HEK293 (cell line): ENCODE measurements around the gene NCBP2.

Experiments
- CTCF ChIA-PET: fragments of 350-600 bp; formaldehyde crosslinking; extraction: SDS; loops from one replicate; lab custom pipeline; 2021; ENCODE audit warnings: antibody characterized with exemption; lab: Yijun Ruan, JAX
- POLR2A ChIA-PET: fragments of 300-600 bp; formaldehyde crosslinking; extraction: SDS; loops from one replicate; lab custom pipeline; 2020; ENCODE audit warnings: antibody characterized with exemption, inconsistent platforms; lab: Yijun Ruan, JAX
- H3K27ac ChIP-seq: fragments of 200-500 bp; sonication (Bioruptor generic); 2 replicates; pipeline ENCODE4 v1.5.1; 2014; ENCODE audit warnings: low read depth, low read length, control low read depth, inconsistent platforms; ENCODE audit errors: extremely low read depth
- H3K36me3 ChIP-seq, 2 experiments: fragments of 200-500 bp in 1 of 2; sonication (Bioruptor generic) in 1 of 2; 1 replicate in 1 of 2; 2 replicates in 1 of 2; pipeline ENCODE4 v1.5.1; 2014 to 2017; ENCODE audit warnings: inconsistent platforms in 2 of 2, low read length in 2 of 2; ENCODE audit not compliant: control insufficient read depth in 2 of 2, insufficient read depth in 1 of 2
- H3K4me1 ChIP-seq: fragments of 200-500 bp; sonication (Bioruptor generic); 2 replicates; pipeline ENCODE4 v1.5.1; 2014; ENCODE audit warnings: mild to moderate bottlenecking, low read length, inconsistent platforms; ENCODE audit not compliant: control insufficient read depth, insufficient read depth
- H3K4me3 ChIP-seq: 2 replicates; pipeline ENCODE4 v1.5.1; 2011; ENCODE audit warnings: low read depth, mild to moderate bottlenecking, control low read depth, low read length, moderate library complexity
- H3K9me3 ChIP-seq: fragments of 200-500 bp; sonication (Bioruptor generic); 2 replicates; pipeline ENCODE4 v1.5.1; 2014; ENCODE audit warnings: low read depth, low read length, inconsistent platforms; ENCODE audit not compliant: control insufficient read depth, insufficient read depth
- MEIS1 ChIP-seq: sonication (generic); formaldehyde crosslinking; IDR thresholded peaks from 2 replicates; pipeline ENCODE4 v1.8.1; 2022; ENCODE audit warnings: missing genetic modification reagents, mild to moderate bottlenecking, borderline replicate concordance
- OVOL3 ChIP-seq: fragments of 450-650 bp; formaldehyde crosslinking; IDR thresholded peaks from 2 replicates; pipeline ENCODE4 v1.5.1; 2016; ENCODE audit warnings: missing biosample characterization, missing genetic modification characterization
- REST ChIP-seq: fragments of 450-650 bp; formaldehyde crosslinking; IDR thresholded peaks from 2 replicates; pipeline ENCODE4 v1.5.1; 2016; ENCODE audit warnings: missing biosample characterization, missing genetic modification characterization
- SP2 ChIP-seq: fragments of 450-650 bp; formaldehyde crosslinking; IDR thresholded peaks from 2 replicates; pipeline ENCODE4 v1.5.1; 2016; ENCODE audit warnings: missing biosample characterization, missing genetic modification characterization
- YY1 ChIP-seq: fragments of 450-650 bp; formaldehyde crosslinking; IDR thresholded peaks from 2 replicates; pipeline ENCODE4 v1.5.1; 2018; ENCODE audit warnings: missing biosample characterization, missing genetic modification characterization
- ZBTB7A ChIP-seq: fragments of 450-650 bp; formaldehyde crosslinking; IDR thresholded peaks from 2 replicates; pipeline ENCODE4 v1.5.1; 2016; ENCODE audit warnings: low read depth, missing biosample characterization, missing genetic modification characterization
- ZBTB8A ChIP-seq: fragments of 450-650 bp; formaldehyde crosslinking; IDR thresholded peaks from 2 replicates; pipeline ENCODE4 v1.5.1; 2016; ENCODE audit warnings: missing biosample characterization, missing genetic modification characterization
- ZNF138 ChIP-seq: fragments of 450-650 bp; formaldehyde crosslinking; IDR thresholded peaks from 2 replicates; pipeline ENCODE4 v1.5.1; 2016; ENCODE audit warnings: missing biosample characterization, missing genetic modification characterization, borderline replicate concordance
- ZNF19 ChIP-seq: fragments of 450-650 bp; formaldehyde crosslinking; IDR thresholded peaks from 2 replicates; pipeline ENCODE4; 2016; ENCODE audit warnings: missing biosample characterization, missing genetic modification characterization, low read depth
- ZNF2 ChIP-seq: fragments of 450-650 bp; formaldehyde crosslinking; IDR thresholded peaks from 2 replicates; pipeline ENCODE4 v1.5.1; 2016; ENCODE audit warnings: missing biosample characterization, missing genetic modification characterization
- ZNF214 ChIP-seq: fragments of 450-650 bp; formaldehyde crosslinking; IDR thresholded peaks from 2 replicates; pipeline ENCODE4 v1.5.1; 2017; ENCODE audit warnings: missing biosample characterization, mild to moderate bottlenecking, missing genetic modification characterization, borderline replicate concordance
- ZNF274 ChIP-seq, 2 experiments: fragments of 200-500 bp in 1 of 2; fragments of 450-650 bp in 1 of 2; sonication (Bioruptor generic) in 1 of 2; formaldehyde crosslinking in 1 of 2; IDR thresholded peaks; 2 replicates each; pipeline versions ENCODE4 v1.5.1 to v1.6.1; 2014 to 2016; ENCODE audit warnings: borderline replicate concordance in 1 of 2, inconsistent platforms in 1 of 2, low read length in 1 of 2, missing biosample characterization in 1 of 2, missing genetic modification characterization in 1 of 2
- ZNF501 ChIP-seq: fragments of 450-650 bp; formaldehyde crosslinking; IDR thresholded peaks from 2 replicates; pipeline ENCODE4 v1.5.1; 2016; ENCODE audit warnings: missing biosample characterization, missing genetic modification characterization
- ZNF548 ChIP-seq: fragments of 450-650 bp; formaldehyde crosslinking; IDR thresholded peaks from 2 replicates; pipeline ENCODE4 v1.5.1; 2016; ENCODE audit warnings: missing biosample characterization, missing genetic modification characterization
- ZNF610 ChIP-seq: fragments of 450-650 bp; formaldehyde crosslinking; IDR thresholded peaks from 2 replicates; pipeline ENCODE4 v1.5.1; 2016; ENCODE audit warnings: missing biosample characterization, missing genetic modification characterization, borderline replicate concordance
- ZNF660 ChIP-seq: fragments of 450-650 bp; IDR thresholded peaks from 2 replicates; pipeline ENCODE4 v1.5.1; 2018; ENCODE audit warnings: missing biosample characterization, mild to moderate bottlenecking, missing genetic modification characterization
- ZNF677 ChIP-seq: fragments of 450-650 bp; IDR thresholded peaks from 2 replicates; pipeline ENCODE4 v1.5.0; 2018; ENCODE audit warnings: missing biosample characterization, mild to moderate bottlenecking, missing genetic modification characterization, moderate library complexity
- ZNF692 ChIP-seq: fragments of 450-650 bp; formaldehyde crosslinking; IDR thresholded peaks from 2 replicates; pipeline ENCODE4 v1.5.1; 2016; ENCODE audit warnings: missing biosample characterization, missing genetic modification characterization
- ZNF837 ChIP-seq: fragments of 450-650 bp; formaldehyde crosslinking; IDR thresholded peaks from 2 replicates; pipeline ENCODE4 v1.5.1; 2016; ENCODE audit warnings: missing biosample characterization, missing genetic modification characterization
- TF ChIP-seq, protein P1 (sequence below): fragments of 450-650 bp; formaldehyde crosslinking; IDR thresholded peaks from 2 replicates; pipeline ENCODE4 v1.5.1; 2017; ENCODE audit warnings: missing biosample characterization, missing genetic modification characterization
- TF ChIP-seq, protein P2 (sequence below): fragments of 450-650 bp; formaldehyde crosslinking; IDR thresholded peaks from 2 replicates; pipeline ENCODE4 v1.5.1; 2016; ENCODE audit warnings: missing biosample characterization, missing genetic modification characterization

Gene NCBP2

GRCh38 chr3:196968233-196969133 is 26.2 kb upstream of the NCBP2 start, which contains the start of gene PIGZ:
TSS of gene PIGZ (minus strand) at chr3:196968833. CDS start at chr3:196952031, 16,802 bp downstream.
- 0 out of 2 replicates have a peak, but pooled peaks have one; percentile 13 for TF ChIP-seq SP2 (tag by site-specific recombination)
- no peak for TF ChIP-seq ZNF138 (tag by site-specific recombination)
- Histone ChIP-seq H3K4me1 (no peaks in the 10 kb centered on the region), H3K27ac (peak within 1 kb of the TSS; percentile 56; the same call in 1 of the 2 replicates), H3K36me3 (no peaks in the 10 kb centered on the region), H3K9me3 (no peaks in the 10 kb centered on the region), H3K4me3 (peak within 1 kb of the TSS; percentile 50)
- POLR2A ChIA-PET: interaction anchor here (0.6 kb wide), 1 partner anchor 385 kb away, joined by 5 read pairs; no protein-coding TSS in a partner anchor
- CTCF ChIA-PET: interaction anchor here (0.6 to 0.9 kb wide), 2 partner anchors 12 to 179 kb away, joined by 3 to 4 read pairs; no protein-coding TSS in a partner anchor

GRCh38 chr3:196967412-196968232 is 25.3 kb upstream of the NCBP2 start:
- TF ChIP-seq ZNF19 (no peak), ZNF501 (tag by site-specific recombination) (no peak), YY1 (tag by site-specific recombination) (no peak), ZNF214 (no peak), ZNF837 (no peak), ZBTB7A (tag by site-specific recombination) (no peak), ZNF677 (tag by site-specific recombination) (no peak), ZBTB8A (tag by site-specific recombination) (no peak), ZNF692 (tag by site-specific recombination) (no peak), ZNF610 (tag by site-specific recombination) (no peak), MEIS1 (no peak), ZNF660 (no peak), ZNF274 (IDR thresholded peaks at IDR 0.05; ENCODE audit: low read length) (no peak), ZNF274 (tag by site-specific recombination; IDR thresholded peaks at IDR 0.05; ENCODE audit: borderline replicate concordance) (no peak), OVOL3 (tag by site-specific recombination) (no peak), ZNF548 (tag by site-specific recombination) (no peak), REST (no peak), ZNF2 (tag by site-specific recombination) (no peak)
- TF ChIP-seq, protein P1, sequence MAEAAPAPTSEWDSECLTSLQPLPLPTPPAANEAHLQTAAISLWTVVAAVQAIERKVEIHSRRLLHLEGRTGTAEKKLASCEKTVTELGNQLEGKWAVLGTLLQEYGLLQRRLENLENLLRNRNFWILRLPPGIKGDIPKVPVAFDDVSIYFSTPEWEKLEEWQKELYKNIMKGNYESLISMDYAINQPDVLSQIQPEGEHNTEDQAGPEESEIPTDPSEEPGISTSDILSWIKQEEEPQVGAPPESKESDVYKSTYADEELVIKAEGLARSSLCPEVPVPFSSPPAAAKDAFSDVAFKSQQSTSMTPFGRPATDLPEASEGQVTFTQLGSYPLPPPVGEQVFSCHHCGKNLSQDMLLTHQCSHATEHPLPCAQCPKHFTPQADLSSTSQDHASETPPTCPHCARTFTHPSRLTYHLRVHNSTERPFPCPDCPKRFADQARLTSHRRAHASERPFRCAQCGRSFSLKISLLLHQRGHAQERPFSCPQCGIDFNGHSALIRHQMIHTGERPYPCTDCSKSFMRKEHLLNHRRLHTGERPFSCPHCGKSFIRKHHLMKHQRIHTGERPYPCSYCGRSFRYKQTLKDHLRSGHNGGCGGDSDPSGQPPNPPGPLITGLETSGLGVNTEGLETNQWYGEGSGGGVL (tag by site-specific recombination): no peak
- TF ChIP-seq, protein P2, sequence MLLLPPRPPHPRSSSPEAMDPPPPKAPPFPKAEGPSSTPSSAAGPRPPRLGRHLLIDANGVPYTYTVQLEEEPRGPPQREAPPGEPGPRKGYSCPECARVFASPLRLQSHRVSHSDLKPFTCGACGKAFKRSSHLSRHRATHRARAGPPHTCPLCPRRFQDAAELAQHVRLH (tag by site-specific recombination): no peak
- H3K9me3 ChIP-seq: no peaks in the 10 kb centered on the region
- no peak overlapping the region for H3K27ac ChIP-seq
- ChIA-PET POLR2A (interaction anchor here (0.6 kb wide), 1 partner anchor 385 kb away, joined by 5 read pairs; no protein-coding TSS in a partner anchor), CTCF (interaction anchor here (0.6 kb wide), 1 partner anchor 178 kb away, joined by 4 read pairs; no protein-coding TSS in a partner anchor)
- H3K4me1 ChIP-seq: no peaks in the 10 kb centered on the region
- no peaks in the 10 kb centered on the region for H3K36me3 ChIP-seq
- no peak overlapping the region for H3K4me3 ChIP-seq
